GM23338 (cell line): Measurements from ENCODE around the gene FCRL6. TPM values are rescaled to one million over a fixed set of nuclear protein-coding genes. Genes with fewer than 3 reads are reported as not detected.
A peak's percentile ranks its signal among the peaks of the same experiment; 100 is the strongest.

ENCODE experiments used
- ATAC-seq: fragments of 200-7000 bp; cut with Tn5 transposase; 3 replicates; pipeline ENCODE4 v1.9.1; 2020
- DNase-seq: peaks from one replicate; pipeline ENCODE4 v3.0.0-alpha.2; 2015; ENCODE audit warnings: low spot score
- H2AFZ ChIP-seq: fragments of 200-600 bp; sonication (generic); 2 replicates; pipeline ENCODE4 v1.8.0; 2016; ENCODE audit warnings: antibody characterized with exemption, mild to moderate bottlenecking, moderate library complexity
- H3F3A ChIP-seq: fragments of 200-600 bp; sonication (generic); replicated peaks from 2 replicates; pipeline ENCODE4 v1.8.0; 2017; ENCODE audit warnings: antibody characterized with exemption, mixed run types, low read depth
- H3K27ac ChIP-seq: fragments of 200-600 bp; sonication (generic); 2 replicates; pipeline ENCODE4 v1.6.1; 2016; ENCODE audit warnings: low read depth
- H3K27me3 ChIP-seq: fragments of 200-600 bp; sonication (generic); 2 replicates; pipeline ENCODE4 v1.8.0; 2016; ENCODE audit warnings: mild to moderate bottlenecking, mixed run types, moderate library complexity; ENCODE audit not compliant: insufficient read depth
- H3K36me3 ChIP-seq: fragments of 200-600 bp; sonication (generic); 2 replicates; pipeline ENCODE4 v1.8.0; 2016; ENCODE audit warnings: mild to moderate bottlenecking; ENCODE audit not compliant: insufficient read depth
- H3K4me1 ChIP-seq: fragments of 200-600 bp; sonication (generic); 2 replicates; pipeline ENCODE4 v1.8.0; 2016; ENCODE audit warnings: mild to moderate bottlenecking, moderate library complexity; ENCODE audit not compliant: insufficient read depth
- H3K4me2 ChIP-seq: fragments of 200-600 bp; sonication (generic); 2 replicates; pipeline ENCODE4 v1.7.1; 2017; ENCODE audit warnings: mixed run types
- H3K4me3 ChIP-seq: fragments of 200-600 bp; sonication (generic); 2 replicates; pipeline ENCODE4 v1.6.1; 2016; ENCODE audit warnings: mixed run types
- H3K79me2 ChIP-seq: fragments of 200-600 bp; sonication (generic); replicated peaks from 2 replicates; pipeline ENCODE4 v1.8.0; 2017; ENCODE audit warnings: mild to moderate bottlenecking; ENCODE audit not compliant: insufficient read depth
- H3K9me2 ChIP-seq: fragments of 200-600 bp; sonication (generic); 2 replicates; pipeline ENCODE4 v1.8.0; 2017; ENCODE audit not compliant: insufficient read depth
- H4K20me1 ChIP-seq: fragments of 200-600 bp; sonication (generic); replicated peaks from 2 replicates; pipeline ENCODE4 v1.8.0; 2017; ENCODE audit warnings: mild to moderate bottlenecking; ENCODE audit not compliant: insufficient read depth
- H3K27ac Mint-ChIP-seq: 2 replicates; pipeline ENCODE4 v1.8.0; 2020; ENCODE audit warnings: inconsistent platforms, mild to moderate bottlenecking, moderate library complexity, mixed read lengths
- H3K27me3 Mint-ChIP-seq: 3 replicates; pipeline ENCODE4 v1.8.0; 2022; ENCODE audit warnings: low read depth, mild to moderate bottlenecking, moderate library complexity, mixed read lengths, inconsistent platforms; ENCODE audit not compliant: insufficient read depth, poor library complexity
- H3K36me3 Mint-ChIP-seq: 3 replicates; pipeline ENCODE4 v1.8.0; 2021; ENCODE audit warnings: low read depth, mild to moderate bottlenecking, inconsistent platforms, moderate library complexity, mixed read lengths
- H3K4me1 Mint-ChIP-seq: 3 replicates; pipeline ENCODE4 v1.8.0; 2020; ENCODE audit warnings: mild to moderate bottlenecking, inconsistent platforms, mixed read lengths
- H3K4me3 Mint-ChIP-seq: 3 replicates; pipeline ENCODE4 v1.8.0; 2021; ENCODE audit warnings: moderate library complexity, mild to moderate bottlenecking, inconsistent platforms, mixed read lengths
- H3K9me3 Mint-ChIP-seq: 3 replicates; pipeline ENCODE4 v1.8.0; 2020; ENCODE audit warnings: moderate library complexity, mild to moderate bottlenecking, inconsistent platforms, mixed read lengths
- CREB1 ChIP-seq: fragments of 250-450 bp; sonication (Bioruptor Pico); IDR thresholded peaks from 2 replicates; pipeline ENCODE4 v1.5.0; 2020; ENCODE audit warnings: low read depth, mild to moderate bottlenecking, moderate library complexity
- CTCF ChIP-seq, 2 experiments: fragments of 200-600 bp in 1 of 2; sonication (generic) in 1 of 2; conservative IDR thresholded peaks; 2 replicates each; pipeline versions ENCODE4 v1.5.1 to v1.6.1; 2016 to 2017; ENCODE audit warnings: antibody characterized with exemption in 2 of 2, low read depth in 2 of 2, mild to moderate bottlenecking in 2 of 2, moderate library complexity in 1 of 2
- ETS1 ChIP-seq: IDR thresholded peaks from 2 replicates; pipeline ENCODE4 v1.6.1; 2016; ENCODE audit warnings: antibody characterized with exemption
- EZH2 ChIP-seq: fragments of 200-600 bp; sonication (generic); IDR thresholded peaks from one replicate; pipeline ENCODE4 v1.8.0; 2017; ENCODE audit warnings: antibody characterized with exemption, mild to moderate bottlenecking, low read depth; ENCODE audit not compliant: unreplicated experiment
- EZH2phosphoT487 ChIP-seq: fragments of 200-600 bp; sonication (generic); IDR thresholded peaks from one replicate; pipeline ENCODE4 v1.8.1; 2018; ENCODE audit warnings: antibody characterized with exemption; ENCODE audit not compliant: unreplicated experiment
- JUNB ChIP-seq: IDR thresholded peaks from one replicate; pipeline ENCODE4 v1.6.1; 2016; ENCODE audit warnings: antibody characterized with exemption; ENCODE audit not compliant: unreplicated experiment
- NANOG ChIP-seq: IDR thresholded peaks from 2 replicates; pipeline ENCODE4 v1.6.1; 2016; ENCODE audit warnings: antibody characterized with exemption, borderline replicate concordance
- POLR2AphosphoS5 ChIP-seq: IDR thresholded peaks from 2 replicates; pipeline ENCODE4 v1.6.1; 2016; ENCODE audit warnings: antibody characterized with exemption, low read depth
- STAT1 ChIP-seq: IDR thresholded peaks from one replicate; pipeline ENCODE4 v1.6.1; 2016; ENCODE audit warnings: antibody characterized with exemption; ENCODE audit not compliant: unreplicated experiment
- ZNF114 ChIP-seq: fragments of 250-450 bp; sonication (Bioruptor Pico); IDR thresholded peaks from 2 replicates; pipeline ENCODE4 v1.5.0; 2020; ENCODE audit warnings: mild to moderate bottlenecking, moderate library complexity
- ZNF331 ChIP-seq: fragments of 250-450 bp; sonication (Bioruptor Pico); IDR thresholded peaks from 2 replicates; pipeline ENCODE4 v1.5.0; 2020; ENCODE audit warnings: low read depth, mild to moderate bottlenecking, moderate library complexity
- polyA plus RNA-seq: library from polyadenylated mRNA; unstranded; fragments of >200 nt; fragmentation: Nextera tagmentation; extraction: Ambion mirVana; gene quantifications from 2 replicates; pipeline ENCODE4 v1.2.1, GENCODE V29; 2016
- total RNA-seq: library from RNA; depleted of rRNA; stranded (reverse); fragments of >200 nt; shearing (Covaris generic); gene quantifications from 2 replicates; pipeline ENCODE4 v1.2.3, GENCODE V29; 2014
- TF ChIP-seq, protein P1 (sequence below): IDR thresholded peaks from one replicate; pipeline ENCODE4 v1.6.1; 2018; ENCODE audit warnings: antibody characterized with exemption; ENCODE audit not compliant: unreplicated experiment
- TF ChIP-seq, protein P2 (sequence below): fragments of 250-450 bp; sonication (Bioruptor Pico); IDR thresholded peaks from 2 replicates; pipeline ENCODE4 v1.5.0; 2020; ENCODE audit warnings: mild to moderate bottlenecking, moderate library complexity

The FCRL6 gene
- total and polyA plus RNA-seq, 2 experiments from 2014 or later = not detected

DNA sequence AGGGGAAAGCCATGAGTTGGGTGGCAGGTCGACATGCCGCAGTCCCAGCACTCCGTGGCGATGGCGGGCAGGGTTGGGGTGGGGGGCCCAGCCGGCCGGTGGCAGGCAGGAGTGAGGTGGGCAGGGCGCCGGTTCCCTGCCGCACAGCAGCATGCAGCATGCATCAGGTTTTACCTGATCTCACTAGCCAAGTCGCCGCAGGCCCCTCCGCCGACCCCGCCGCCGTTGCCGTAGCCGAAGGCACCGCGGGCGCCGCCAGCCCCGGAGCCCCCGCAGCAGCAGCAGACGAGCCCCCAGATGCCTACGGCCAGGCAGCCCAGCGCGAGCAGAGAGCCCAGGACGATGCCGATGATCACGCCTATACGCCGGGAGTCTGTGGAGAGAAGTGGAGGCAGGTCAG, 53.5 kb downstream of the FCRL6 start:
- DNase-seq = no peak
- no peak overlapping the region for H3K4me3 ChIP-seq
- peaks cover 47% of the 10 kb centered on the region for H3K27me3 ChIP-seq

More for the DNA sequence above, 53.5 kb downstream of the FCRL6 start:
- no peak for ATAC-seq
- Histone ChIP-seq H3K79me2 (no peaks in the 10 kb centered on the region), H3K27ac (no peak overlapping the region), H3K4me2 (no peak overlapping the region), H2AFZ (no peak overlapping the region), H3K9me2 (no peaks in the 10 kb centered on the region), H3K4me1 (peaks cover 6% of the 10 kb centered on the region), H3F3A (0 out of 2 replicates have a peak, but pooled peaks cover 2% of the 10 kb centered on the region), H4K20me1 (no peaks in the 10 kb centered on the region), H3K36me3 (no peaks in the 10 kb centered on the region)
- no peak overlapping the region for H3K27ac Mint-ChIP-seq
- H3K4me1 Mint-ChIP-seq = peaks cover 9% of the 10 kb centered on the region
- peaks cover 21% of the 10 kb centered on the region for H3K27me3 Mint-ChIP-seq
- no peaks in the 10 kb centered on the region; the same call in 2 of the 3 replicates for H3K36me3 Mint-ChIP-seq
- TF ChIP-seq ETS1 = no peak
- TF ChIP-seq POLR2AphosphoS5 = no peak
- no peak for TF ChIP-seq EZH2
- no peak for TF ChIP-seq JUNB
- TF ChIP-seq NANOG = no peak
- no peak for TF ChIP-seq CREB1 (CRISPR knock-in tag)
- no peak for TF ChIP-seq EZH2phosphoT487
- TF ChIP-seq ZNF114 (CRISPR knock-in tag) = no peak
- TF ChIP-seq, protein P1, sequence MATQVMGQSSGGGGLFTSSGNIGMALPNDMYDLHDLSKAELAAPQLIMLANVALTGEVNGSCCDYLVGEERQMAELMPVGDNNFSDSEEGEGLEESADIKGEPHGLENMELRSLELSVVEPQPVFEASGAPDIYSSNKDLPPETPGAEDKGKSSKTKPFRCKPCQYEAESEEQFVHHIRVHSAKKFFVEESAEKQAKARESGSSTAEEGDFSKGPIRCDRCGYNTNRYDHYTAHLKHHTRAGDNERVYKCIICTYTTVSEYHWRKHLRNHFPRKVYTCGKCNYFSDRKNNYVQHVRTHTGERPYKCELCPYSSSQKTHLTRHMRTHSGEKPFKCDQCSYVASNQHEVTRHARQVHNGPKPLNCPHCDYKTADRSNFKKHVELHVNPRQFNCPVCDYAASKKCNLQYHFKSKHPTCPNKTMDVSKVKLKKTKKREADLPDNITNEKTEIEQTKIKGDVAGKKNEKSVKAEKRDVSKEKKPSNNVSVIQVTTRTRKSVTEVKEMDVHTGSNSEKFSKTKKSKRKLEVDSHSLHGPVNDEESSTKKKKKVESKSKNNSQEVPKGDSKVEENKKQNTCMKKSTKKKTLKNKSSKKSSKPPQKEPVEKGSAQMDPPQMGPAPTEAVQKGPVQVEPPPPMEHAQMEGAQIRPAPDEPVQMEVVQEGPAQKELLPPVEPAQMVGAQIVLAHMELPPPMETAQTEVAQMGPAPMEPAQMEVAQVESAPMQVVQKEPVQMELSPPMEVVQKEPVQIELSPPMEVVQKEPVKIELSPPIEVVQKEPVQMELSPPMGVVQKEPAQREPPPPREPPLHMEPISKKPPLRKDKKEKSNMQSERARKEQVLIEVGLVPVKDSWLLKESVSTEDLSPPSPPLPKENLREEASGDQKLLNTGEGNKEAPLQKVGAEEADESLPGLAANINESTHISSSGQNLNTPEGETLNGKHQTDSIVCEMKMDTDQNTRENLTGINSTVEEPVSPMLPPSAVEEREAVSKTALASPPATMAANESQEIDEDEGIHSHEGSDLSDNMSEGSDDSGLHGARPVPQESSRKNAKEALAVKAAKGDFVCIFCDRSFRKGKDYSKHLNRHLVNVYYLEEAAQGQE = no peak
- TF ChIP-seq, protein P2, sequence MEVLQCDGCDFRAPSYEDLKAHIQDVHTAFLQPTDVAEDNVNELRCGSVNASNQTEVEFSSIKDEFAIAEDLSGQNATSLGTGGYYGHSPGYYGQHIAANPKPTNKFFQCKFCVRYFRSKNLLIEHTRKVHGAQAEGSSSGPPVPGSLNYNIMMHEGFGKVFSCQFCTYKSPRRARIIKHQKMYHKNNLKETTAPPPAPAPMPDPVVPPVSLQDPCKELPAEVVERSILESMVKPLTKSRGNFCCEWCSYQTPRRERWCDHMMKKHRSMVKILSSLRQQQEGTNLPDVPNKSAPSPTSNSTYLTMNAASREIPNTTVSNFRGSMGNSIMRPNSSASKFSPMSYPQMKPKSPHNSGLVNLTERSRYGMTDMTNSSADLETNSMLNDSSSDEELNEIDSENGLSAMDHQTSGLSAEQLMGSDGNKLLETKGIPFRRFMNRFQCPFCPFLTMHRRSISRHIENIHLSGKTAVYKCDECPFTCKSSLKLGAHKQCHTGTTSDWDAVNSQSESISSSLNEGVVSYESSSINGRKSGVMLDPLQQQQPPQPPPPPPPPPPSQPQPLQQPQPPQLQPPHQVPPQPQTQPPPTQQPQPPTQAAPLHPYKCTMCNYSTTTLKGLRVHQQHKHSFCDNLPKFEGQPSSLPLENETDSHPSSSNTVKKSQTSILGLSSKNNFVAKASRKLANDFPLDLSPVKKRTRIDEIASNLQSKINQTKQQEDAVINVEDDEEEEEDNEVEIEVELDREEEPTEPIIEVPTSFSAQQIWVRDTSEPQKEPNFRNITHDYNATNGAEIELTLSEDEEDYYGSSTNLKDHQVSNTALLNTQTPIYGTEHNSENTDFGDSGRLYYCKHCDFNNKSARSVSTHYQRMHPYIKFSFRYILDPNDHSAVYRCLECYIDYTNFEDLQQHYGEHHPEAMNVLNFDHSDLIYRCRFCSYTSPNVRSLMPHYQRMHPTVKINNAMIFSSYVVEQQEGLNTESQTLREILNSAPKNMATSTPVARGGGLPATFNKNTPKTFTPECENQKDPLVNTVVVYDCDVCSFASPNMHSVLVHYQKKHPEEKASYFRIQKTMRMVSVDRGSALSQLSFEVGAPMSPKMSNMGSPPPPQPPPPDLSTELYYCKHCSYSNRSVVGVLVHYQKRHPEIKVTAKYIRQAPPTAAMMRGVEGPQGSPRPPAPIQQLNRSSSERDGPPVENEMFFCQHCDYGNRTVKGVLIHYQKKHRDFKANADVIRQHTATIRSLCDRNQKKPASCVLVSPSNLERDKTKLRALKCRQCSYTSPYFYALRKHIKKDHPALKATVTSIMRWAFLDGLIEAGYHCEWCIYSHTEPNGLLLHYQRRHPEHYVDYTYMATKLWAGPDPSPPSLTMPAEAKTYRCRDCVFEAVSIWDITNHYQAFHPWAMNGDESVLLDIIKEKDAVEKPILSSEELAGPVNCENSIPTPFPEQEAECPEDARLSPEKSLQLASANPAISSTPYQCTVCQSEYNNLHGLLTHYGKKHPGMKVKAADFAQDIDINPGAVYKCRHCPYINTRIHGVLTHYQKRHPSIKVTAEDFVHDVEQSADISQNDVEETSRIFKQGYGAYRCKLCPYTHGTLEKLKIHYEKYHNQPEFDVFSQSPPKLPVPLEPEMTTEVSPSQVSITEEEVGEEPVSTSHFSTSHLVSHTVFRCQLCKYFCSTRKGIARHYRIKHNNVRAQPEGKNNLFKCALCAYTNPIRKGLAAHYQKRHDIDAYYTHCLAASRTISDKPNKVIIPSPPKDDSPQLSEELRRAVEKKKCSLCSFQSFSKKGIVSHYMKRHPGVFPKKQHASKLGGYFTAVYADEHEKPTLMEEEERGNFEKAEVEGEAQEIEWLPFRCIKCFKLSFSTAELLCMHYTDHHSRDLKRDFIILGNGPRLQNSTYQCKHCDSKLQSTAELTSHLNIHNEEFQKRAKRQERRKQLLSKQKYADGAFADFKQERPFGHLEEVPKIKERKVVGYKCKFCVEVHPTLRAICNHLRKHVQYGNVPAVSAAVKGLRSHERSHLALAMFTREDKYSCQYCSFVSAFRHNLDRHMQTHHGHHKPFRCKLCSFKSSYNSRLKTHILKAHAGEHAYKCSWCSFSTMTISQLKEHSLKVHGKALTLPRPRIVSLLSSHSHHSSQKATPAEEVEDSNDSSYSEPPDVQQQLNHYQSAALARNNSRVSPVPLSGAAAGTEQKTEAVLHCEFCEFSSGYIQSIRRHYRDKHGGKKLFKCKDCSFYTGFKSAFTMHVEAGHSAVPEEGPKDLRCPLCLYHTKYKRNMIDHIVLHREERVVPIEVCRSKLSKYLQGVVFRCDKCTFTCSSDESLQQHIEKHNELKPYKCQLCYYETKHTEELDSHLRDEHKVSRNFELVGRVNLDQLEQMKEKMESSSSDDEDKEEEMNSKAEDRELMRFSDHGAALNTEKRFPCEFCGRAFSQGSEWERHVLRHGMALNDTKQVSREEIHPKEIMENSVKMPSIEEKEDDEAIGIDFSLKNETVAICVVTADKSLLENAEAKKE = no peak
- TF ChIP-seq ZNF331 (CRISPR knock-in tag) = no peak
- TF ChIP-seq STAT1 = no peak
- no peak for TF ChIP-seq CTCF (conservative IDR thresholded peaks at IDR 0.05; ENCODE audit: low read depth in 2 of 2)
- H3K4me3 Mint-ChIP-seq = peak overlapping the region; percentile 80; the same call in 1 of the 3 replicates
- no peaks in the 10 kb centered on the region for H3K9me3 Mint-ChIP-seq
